KMS-11 (cell line): ENCODE data around the gene TAF4.
"Not testable (repeated sequence)": the region's sequence is repeated elsewhere in the genome, so short reads cannot be mapped to it uniquely, and the experiment has no call there.

Experiments used
- H2AFZ ChIP-seq: fragments of 200-600 bp; sonication (generic); 2 replicates; pipeline ENCODE4 v1.6.1; 2016; ENCODE audit warnings: antibody characterized with exemption, mixed run types, low read depth
- H3K27ac ChIP-seq: fragments of 200-600 bp; sonication (generic); 2 replicates; pipeline ENCODE4 v1.6.1; 2016; ENCODE audit warnings: mild to moderate bottlenecking, mixed run types
- H3K27me3 ChIP-seq: fragments of 200-600 bp; sonication (generic); 2 replicates; pipeline ENCODE4 v1.6.1; 2017; ENCODE audit warnings: mild to moderate bottlenecking, low read depth, mixed run types, moderate library complexity; ENCODE audit not compliant: insufficient read depth
- H3K36me3 ChIP-seq: fragments of 200-600 bp; sonication (generic); 2 replicates; pipeline ENCODE4 v1.6.1; 2017; ENCODE audit warnings: mild to moderate bottlenecking, mixed run types; ENCODE audit not compliant: insufficient read depth
- H3K4me1 ChIP-seq: fragments of 200-600 bp; sonication (generic); 2 replicates; pipeline ENCODE4 v1.6.1; 2016; ENCODE audit warnings: mild to moderate bottlenecking, low read depth, mixed run types; ENCODE audit not compliant: poor library complexity, severe bottlenecking
- H3K4me2 ChIP-seq: fragments of 200-600 bp; sonication (generic); 2 replicates; pipeline ENCODE4 v1.7.0; 2016; ENCODE audit warnings: mild to moderate bottlenecking, mixed run types
- H3K4me3 ChIP-seq: fragments of 200-600 bp; sonication (generic); IDR thresholded peaks from 2 replicates; pipeline ENCODE4 v1.6.1; 2017; ENCODE audit warnings: low read depth, low read length, mixed read lengths; ENCODE audit not compliant: insufficient read depth
- H3K79me2 ChIP-seq: fragments of 200-600 bp; sonication (generic); 2 replicates; pipeline ENCODE4 v1.6.1; 2016; ENCODE audit warnings: low read depth, mixed run types; ENCODE audit not compliant: insufficient read depth
- H3K9ac ChIP-seq: fragments of 200-600 bp; sonication (generic); 2 replicates; pipeline ENCODE4 v1.6.1; 2016; ENCODE audit warnings: mild to moderate bottlenecking, mixed run types
- H4K20me1 ChIP-seq: fragments of 200-600 bp; sonication (generic); 2 replicates; pipeline ENCODE4 v1.6.1; 2016; ENCODE audit warnings: mild to moderate bottlenecking, mixed run types; ENCODE audit not compliant: insufficient read depth
- TF ChIP-seq, protein P1 (sequence below): fragments of 200-600 bp; sonication (generic); conservative IDR thresholded peaks from 2 replicates; pipeline ENCODE4 v1.6.1; 2017; ENCODE audit warnings: low read depth, mild to moderate bottlenecking, antibody characterized with exemption, low read length, moderate library complexity, mixed read lengths

The TAF4 gene

DNA sequence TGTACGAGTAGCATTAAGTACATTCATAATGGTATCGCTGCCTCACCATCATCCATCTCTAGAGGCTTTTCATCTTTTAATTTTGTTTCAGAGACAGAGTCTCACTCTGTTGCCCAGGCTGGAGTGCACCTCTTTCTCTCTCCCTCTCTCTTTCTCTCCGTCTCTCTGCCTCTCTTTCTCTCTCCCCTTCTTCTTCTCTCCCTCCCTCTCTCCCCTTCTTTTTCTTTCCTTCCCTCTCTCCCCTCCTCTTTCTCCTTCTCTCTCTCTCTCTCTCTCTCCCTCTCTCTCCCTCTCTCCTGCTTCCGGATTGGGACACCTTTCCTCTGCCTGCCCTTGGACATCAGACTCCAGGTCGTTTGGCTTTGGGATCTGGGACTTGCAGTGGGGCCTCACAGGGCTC lies 17.6 kb upstream of the TAF4 start:
- no peak overlapping the region for H3K4me2 ChIP-seq
- TF ChIP-seq, protein P1, sequence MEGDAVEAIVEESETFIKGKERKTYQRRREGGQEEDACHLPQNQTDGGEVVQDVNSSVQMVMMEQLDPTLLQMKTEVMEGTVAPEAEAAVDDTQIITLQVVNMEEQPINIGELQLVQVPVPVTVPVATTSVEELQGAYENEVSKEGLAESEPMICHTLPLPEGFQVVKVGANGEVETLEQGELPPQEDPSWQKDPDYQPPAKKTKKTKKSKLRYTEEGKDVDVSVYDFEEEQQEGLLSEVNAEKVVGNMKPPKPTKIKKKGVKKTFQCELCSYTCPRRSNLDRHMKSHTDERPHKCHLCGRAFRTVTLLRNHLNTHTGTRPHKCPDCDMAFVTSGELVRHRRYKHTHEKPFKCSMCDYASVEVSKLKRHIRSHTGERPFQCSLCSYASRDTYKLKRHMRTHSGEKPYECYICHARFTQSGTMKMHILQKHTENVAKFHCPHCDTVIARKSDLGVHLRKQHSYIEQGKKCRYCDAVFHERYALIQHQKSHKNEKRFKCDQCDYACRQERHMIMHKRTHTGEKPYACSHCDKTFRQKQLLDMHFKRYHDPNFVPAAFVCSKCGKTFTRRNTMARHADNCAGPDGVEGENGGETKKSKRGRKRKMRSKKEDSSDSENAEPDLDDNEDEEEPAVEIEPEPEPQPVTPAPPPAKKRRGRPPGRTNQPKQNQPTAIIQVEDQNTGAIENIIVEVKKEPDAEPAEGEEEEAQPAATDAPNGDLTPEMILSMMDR: no peak
- H3K27me3 ChIP-seq: peaks cover 32% of the 10 kb centered on the region; the same call in 1 of the 2 replicates
- no peak overlapping the region for H3K27ac ChIP-seq
- no peak overlapping the region for H2AFZ ChIP-seq
- H3K36me3 ChIP-seq: no peaks in the 10 kb centered on the region
- H3K79me2 ChIP-seq: no peaks in the 10 kb centered on the region
- H3K4me3 ChIP-seq: no peak overlapping the region
- no peaks in the 10 kb centered on the region for H3K4me1 ChIP-seq
- H3K9ac ChIP-seq: no peak overlapping the region
- H4K20me1 ChIP-seq: no peaks in the 10 kb centered on the region

DNA sequence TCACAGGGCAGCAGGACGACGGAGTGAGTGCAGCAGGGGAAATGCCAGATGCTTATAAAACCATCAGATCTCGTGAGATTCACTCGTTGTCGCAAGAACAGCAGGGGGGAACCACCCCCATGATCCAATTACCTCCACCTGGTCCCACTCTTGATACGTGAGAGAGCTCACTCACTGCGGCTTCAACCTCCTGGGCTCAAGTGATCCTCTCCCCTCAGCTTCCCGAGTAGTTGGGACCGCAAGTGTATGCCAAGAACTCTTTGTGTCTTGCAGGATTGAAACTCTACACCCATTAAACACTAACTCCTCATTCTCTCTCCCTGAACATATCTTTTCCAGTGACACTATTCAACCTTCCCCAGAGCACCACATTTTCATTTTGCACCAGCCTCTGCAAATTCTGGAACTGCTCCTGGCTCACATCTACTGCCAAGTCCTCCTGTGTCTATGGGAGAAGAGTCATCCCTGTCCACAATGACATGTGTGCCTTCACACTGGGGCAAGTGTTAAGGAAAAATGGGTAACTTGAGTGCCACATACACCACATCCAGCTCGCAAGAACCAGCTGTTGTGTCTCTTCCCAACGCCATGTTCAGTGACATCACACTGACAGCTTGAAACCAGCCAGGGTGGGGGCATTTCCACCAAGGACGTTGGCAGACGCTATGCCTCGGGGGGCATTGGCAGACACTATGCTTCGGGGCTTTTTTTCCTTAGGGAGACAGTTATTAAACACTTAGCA lies 14.7 kb upstream of the TAF4 start:
- no peaks in the 10 kb centered on the region for H3K4me1 ChIP-seq
- TF ChIP-seq, protein P1: no peak
- H3K27me3 ChIP-seq: peaks cover 23% of the 10 kb centered on the region; the same call in 1 of the 2 replicates
- no peaks in the 10 kb centered on the region for H3K36me3 ChIP-seq
- H3K79me2 ChIP-seq: no peaks in the 10 kb centered on the region
- H4K20me1 ChIP-seq: no peaks in the 10 kb centered on the region
- no peak overlapping the region for H3K4me2 ChIP-seq
- H3K4me3 ChIP-seq: no peak overlapping the region
- H3K9ac ChIP-seq: no peak overlapping the region
- no peak overlapping the region for H2AFZ ChIP-seq
- no peak overlapping the region for H3K27ac ChIP-seq

DNA sequence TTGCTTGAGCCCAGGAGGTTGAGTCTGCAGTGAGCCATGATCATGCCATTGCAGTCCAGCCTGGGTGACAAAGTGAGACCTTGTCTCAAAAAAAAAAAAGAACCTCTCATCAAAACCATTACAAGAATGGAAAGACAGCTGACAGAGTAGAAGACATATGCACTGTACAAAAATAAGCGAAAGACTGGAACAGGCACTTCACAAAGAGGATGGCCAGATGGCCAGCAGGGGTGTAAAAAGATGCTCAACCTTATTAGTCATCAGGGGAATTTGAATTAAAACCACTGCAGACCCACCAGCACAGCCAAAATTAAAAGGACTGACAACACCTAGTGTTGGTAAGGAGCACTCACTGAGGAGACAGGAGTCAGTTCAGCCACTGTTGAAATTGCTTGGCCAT lies 13.5 kb upstream of the TAF4 start:
- H3K36me3 ChIP-seq: no peaks in the 10 kb centered on the region
- no peak overlapping the region for H3K4me2 ChIP-seq
- no peaks in the 10 kb centered on the region for H3K79me2 ChIP-seq
- TF ChIP-seq, protein P1: no peak
- peaks cover 14% of the 10 kb centered on the region; the same call in 1 of the 2 replicates for H3K27me3 ChIP-seq
- H3K4me3 ChIP-seq: no peak overlapping the region
- H4K20me1 ChIP-seq: no peaks in the 10 kb centered on the region
- H3K9ac ChIP-seq: no peak overlapping the region
- H3K27ac ChIP-seq: no peak overlapping the region
- no peaks in the 10 kb centered on the region for H3K4me1 ChIP-seq
- H2AFZ ChIP-seq: no peak overlapping the region

DNA sequence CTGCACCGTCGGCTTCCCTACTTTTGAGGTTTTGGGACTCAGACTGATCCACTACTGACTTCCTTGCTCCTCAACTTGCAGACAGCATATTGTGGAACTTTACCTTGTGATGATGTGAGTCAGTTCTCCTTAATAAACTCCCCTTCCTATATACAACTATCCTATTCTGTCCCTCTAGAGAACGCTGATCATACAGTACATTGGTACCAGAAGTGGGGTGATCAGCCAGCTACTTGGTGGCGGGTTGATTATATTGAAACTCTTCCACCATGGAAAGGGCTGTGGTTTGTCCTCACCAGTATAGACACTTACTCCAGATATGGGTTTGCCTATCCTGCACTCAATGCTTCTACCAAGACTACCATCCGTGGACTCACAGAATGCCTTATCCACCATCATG lies 7.6 kb upstream of the TAF4 start:
- Histone ChIP-seq H3K27ac (no peak overlapping the region), H3K36me3 (no peaks in the 10 kb centered on the region), H3K4me2 (no peak overlapping the region), H4K20me1 (no peaks in the 10 kb centered on the region), H3K4me1 (no peaks in the 10 kb centered on the region), H3K9ac (no peak overlapping the region), H3K4me3 (no peak overlapping the region), H2AFZ (no peak overlapping the region), H3K79me2 (no peaks in the 10 kb centered on the region), H3K27me3 (no peaks in the 10 kb centered on the region)
- TF ChIP-seq, protein P1: no peak

DNA sequence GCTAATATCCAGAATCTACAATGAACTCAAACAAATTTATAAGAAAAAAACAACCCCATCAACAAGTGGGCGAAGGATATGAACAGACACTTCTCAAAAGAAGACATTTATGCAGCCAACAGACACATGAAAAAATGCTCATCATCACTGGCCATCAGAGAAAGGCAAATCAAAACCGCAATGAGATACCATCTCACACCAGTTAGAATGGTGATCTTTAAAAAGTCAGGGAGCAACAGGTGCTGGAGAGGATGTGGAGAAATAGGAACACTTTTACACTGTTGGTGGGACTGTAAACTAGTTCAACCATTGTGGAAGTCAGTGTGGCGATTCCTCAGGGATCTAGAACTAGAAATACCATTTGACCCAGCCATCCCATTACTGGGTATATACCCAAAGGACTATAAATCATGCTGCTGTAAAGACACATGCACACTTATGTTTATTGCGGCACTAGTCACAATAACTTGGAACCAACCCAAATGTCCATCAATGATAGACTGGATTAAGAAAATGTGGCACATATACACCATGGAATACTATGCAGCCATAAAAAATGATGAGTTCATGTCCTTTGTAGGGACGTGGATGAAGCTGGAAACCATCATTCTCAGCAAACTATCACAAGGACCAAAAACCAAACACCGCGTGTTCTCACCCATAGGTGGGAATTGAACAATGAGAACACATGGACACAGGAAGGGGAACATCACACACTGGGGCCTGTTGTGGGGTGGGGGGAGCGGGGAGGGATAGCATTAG lies 6.2 kb upstream of the TAF4 start:
- not testable (repeated sequence) for H3K9ac ChIP-seq, H2AFZ ChIP-seq, H4K20me1 ChIP-seq, H3K27me3 ChIP-seq, H3K4me3 ChIP-seq, H3K36me3 ChIP-seq, H3K4me2 ChIP-seq, H3K4me1 ChIP-seq, H3K27ac ChIP-seq, H3K79me2 ChIP-seq
